GM21360 (cell line): ENCODE data around the gene CD55.
A peak's percentile ranks its signal among the peaks of the same experiment; 100 is the strongest.

Experiments used
- ATAC-seq: cut with Tn5 transposase; IDR thresholded peaks from one replicate; pipeline ENCODE4 v1.9.1; 2021; ENCODE audit warnings: mild to moderate bottlenecking, moderate library complexity; ENCODE audit not compliant: unreplicated experiment

Gene CD55

GRCh38 chr1:207361889-207362288, 40.4 kb downstream of the CD55 start:
- no peak for ATAC-seq

- ATAC-seq: no peak
Measured at GRCh38 chr1:207362962-207363860, 41.7 kb downstream of the CD55 start.

- ATAC-seq: no peak
Measured at GRCh38 chr1:207363871-207364270, 42.4 kb downstream of the CD55 start.

- ATAC-seq: no peak
Measured at GRCh38 chr1:207364614-207365013, 43.1 kb downstream of the CD55 start.

- ATAC-seq: no peak
Measured at GRCh38 chr1:207365063-207365462, 43.6 kb downstream of the CD55 start.

GRCh38 chr1:207366022-207366421, 44.5 kb downstream of the CD55 start:
- ATAC-seq: no peak

- no peak for ATAC-seq
Measured at GRCh38 chr1:207388721-207389120, 67.2 kb downstream of the CD55 start.

- no peak for ATAC-seq
Measured at GRCh38 chr1:207389728-207390464, 68.4 kb downstream of the CD55 start.

- no peak for ATAC-seq
Measured at GRCh38 chr1:207393610-207394009, 72.1 kb downstream of the CD55 start.

GRCh38 chr1:207396168-207396746, 74.8 kb downstream of the CD55 start:
- ATAC-seq: no peak

- no peak for ATAC-seq
Measured at GRCh38 chr1:207397525-207397926, 76.0 kb downstream of the CD55 start.

- no peak for ATAC-seq
Measured at GRCh38 chr1:207398986-207399385, 77.5 kb downstream of the CD55 start.

- ATAC-seq: no peak
Measured at GRCh38 chr1:207401578-207401977, 80.1 kb downstream of the CD55 start.

- no peak for ATAC-seq
Measured at GRCh38 chr1:207402744-207403143, 81.3 kb downstream of the CD55 start.

- ATAC-seq: peak; percentile 60
Measured at GRCh38 chr1:207404849-207405525, 83.5 kb downstream of the CD55 start.

- ATAC-seq: no peak
Measured at GRCh38 chr1:207405814-207406213, 84.3 kb downstream of the CD55 start.

- ATAC-seq: no peak
Measured at GRCh38 chr1:207407655-207408260, 86.3 kb downstream of the CD55 start.
